Renal pelvis (tissue), 4 donors: ENCODE results near the gene LSG1. TPM values are rescaled to one million over a fixed set of nuclear protein-coding genes. Genes with fewer than 3 reads are reported as not detected.
"Not testable (repeated sequence)": the region's sequence is repeated elsewhere in the genome, so short reads cannot be mapped to it uniquely, and the experiment has no call there.

Experiments used
- DNase-seq: peaks from one replicate; pipeline ENCODE4 v3.0.0-alpha.2; 2013
- polyA plus RNA-seq, 3 donors: library from polyadenylated mRNA; unstranded; fragments of 120-200 nt; gene quantifications; one replicate each; pipeline ENCODE4 v1.2.1, GENCODE V29; 2013; ENCODE audit not compliant: insufficient read length in 3 of 3

Gene LSG1
- polyA plus RNA-seq, 3 donors = 30.4 to 51.1 (median 44.0) TPM

DNA sequence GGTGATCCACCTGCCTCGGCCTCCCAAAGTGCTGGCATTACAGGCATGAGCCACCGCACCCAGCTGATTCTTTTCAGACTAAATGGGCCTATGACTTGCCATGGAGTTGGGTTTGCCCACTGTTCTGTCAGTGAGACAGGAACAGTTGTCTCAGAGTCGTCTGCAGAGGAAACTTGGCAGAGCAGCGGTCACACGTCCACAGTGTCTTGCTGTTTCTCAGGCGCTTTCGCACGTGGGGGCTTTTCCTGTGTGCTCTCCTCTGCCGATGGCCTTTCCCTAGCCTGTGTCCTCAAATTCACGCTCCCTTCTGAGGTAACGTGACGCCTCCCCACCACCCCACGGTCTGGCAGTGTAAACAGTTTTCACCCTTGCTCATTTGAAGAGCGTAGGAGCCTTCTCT lies 50.0 kb downstream of the LSG1 start:
- DNase-seq = no peak

DNA sequence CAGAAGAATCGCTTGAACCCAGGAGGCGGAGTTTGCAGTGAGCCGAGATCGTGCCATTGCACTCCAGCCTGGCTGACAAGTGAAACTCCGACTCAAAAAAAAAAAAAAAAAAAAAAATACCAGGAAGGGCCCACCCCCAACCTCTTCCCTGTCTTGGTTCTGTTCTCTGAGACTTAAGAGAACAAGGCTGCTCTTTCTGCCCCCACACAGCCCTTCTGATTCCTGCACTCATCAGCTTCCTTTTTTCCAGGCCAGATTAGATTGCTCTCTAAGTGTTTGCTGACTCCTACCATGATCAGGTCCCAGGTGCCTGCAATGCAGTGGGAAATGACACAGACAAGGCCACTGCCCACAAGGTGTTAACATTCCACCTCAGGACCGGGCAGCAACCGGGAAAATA lies 51.8 kb downstream of the LSG1 start:
- DNase-seq = no peak

DNA sequence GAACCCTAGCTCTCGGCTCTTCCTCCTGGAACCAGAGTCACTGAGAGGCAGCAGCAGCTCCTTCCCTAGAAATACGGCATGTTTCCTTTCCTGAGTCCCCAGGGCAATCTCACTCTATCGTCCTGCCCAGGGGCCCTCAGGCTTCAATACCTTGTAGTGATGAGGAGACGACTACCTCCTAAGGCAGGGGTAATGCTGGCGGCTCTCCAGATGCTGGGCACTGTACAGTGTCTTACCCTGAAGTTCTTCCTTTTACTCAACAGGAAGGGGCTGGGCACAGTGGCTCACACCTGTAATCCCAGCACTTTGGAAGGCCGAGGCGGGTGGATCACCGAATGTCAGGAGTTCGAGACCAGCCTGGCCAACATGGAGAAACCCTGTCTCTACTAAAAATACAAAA lies 52.2 kb downstream of the LSG1 start:
- DNase-seq = no peak

DNA sequence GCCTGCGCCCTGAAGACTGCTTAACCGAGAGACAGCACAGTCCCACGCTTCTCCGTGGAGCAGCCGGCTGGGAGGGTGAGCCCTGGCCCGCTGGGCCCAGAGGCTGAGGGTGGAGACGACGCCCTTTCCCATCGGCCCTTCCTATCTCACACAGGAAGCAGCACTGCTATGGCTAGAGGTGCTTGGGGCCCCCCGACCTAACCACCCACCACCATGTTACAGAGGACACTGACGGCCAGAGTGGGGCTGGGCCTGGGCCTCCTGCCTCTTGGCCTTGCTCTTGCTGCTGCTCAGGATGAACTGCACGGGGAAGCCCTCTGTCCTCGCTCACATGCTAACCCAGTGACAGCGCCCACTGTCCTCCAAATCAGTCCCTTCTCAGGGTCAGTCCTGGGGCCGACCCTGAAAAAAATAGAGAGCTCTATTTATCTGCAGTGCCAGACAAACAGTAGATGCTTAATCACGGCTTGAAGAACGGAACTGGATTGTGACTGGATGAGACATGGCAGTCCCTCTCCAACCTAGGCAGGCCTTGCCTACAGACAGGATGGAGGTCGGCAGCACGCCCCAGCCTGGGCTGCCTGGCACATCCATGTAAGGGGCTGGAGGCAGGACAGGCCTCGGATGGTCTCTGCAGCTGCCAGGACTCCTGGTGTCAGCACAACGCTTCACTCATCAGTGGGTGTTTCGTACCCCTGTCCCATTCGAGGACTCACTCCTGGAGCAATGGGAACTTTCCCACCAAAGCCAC lies 53.0 kb downstream of the LSG1 start:
- DNase-seq = no peak

DNA sequence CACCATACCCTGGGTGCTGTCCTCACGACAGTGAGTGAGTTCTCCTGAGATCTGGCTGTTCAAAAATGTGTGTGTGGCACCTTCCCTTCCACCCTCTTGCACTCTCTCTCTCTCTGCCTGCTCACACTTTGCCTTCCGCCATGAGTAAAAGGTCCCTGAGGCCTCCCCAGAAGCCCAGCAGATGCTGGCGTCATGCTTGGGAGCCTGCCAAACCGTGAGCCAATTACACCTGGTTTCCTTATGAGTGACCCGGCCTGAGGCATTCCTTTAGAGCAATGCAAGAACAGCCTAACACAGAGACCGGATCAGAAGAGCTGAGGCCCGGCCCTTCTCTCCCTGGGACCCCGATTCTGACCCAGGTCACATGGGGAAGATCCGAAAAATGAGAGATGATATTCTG lies 54.2 kb downstream of the LSG1 start:
- DNase-seq = no peak

DNA sequence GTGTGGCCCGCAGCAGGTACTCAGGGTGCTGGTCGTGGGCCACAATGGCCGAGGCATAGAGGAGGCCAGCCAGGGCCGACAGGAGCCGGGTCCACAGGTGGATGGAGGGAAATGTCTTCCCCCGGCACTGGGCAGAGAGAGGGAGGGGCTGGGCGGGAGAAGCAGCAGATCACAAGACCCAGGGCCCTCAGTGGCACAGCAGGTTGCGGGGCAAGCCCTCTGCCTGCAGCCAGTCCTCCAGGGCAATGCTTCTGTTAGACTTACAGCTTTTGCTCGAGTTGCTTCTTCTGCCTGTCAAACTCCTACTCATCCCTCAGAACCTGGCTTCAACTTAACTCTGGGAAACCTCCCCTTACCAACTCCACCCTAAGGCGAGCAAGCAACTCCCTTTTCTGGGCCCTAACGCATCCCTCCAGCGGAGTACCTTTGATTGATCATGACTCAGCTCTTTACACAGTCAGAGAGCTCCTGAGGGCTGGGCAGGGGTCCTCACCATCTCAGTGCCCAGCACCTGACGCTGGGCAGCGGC lies 54.8 kb downstream of the LSG1 start:
- DNase-seq = no peak

DNA sequence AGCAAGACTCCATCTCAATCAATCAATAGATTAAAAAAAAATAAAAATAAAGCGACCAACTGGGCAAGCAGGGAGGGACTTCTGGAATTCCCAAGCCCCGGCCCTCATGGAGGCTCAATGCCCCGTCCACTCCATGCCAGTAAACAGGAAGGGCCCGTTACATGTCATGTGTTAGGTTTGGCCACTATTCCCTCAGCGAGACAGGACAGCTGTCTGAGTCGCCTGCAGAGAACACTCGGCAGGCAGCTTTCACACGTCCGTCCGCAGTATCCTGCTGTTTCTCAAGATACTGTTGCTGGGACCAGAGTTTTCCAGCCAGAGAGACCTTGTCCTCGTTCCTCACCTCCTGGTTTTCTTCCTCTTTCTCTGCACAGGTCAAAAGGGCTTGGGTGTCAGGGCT lies 56.8 kb downstream of the LSG1 start:
- DNase-seq = no peak

DNA sequence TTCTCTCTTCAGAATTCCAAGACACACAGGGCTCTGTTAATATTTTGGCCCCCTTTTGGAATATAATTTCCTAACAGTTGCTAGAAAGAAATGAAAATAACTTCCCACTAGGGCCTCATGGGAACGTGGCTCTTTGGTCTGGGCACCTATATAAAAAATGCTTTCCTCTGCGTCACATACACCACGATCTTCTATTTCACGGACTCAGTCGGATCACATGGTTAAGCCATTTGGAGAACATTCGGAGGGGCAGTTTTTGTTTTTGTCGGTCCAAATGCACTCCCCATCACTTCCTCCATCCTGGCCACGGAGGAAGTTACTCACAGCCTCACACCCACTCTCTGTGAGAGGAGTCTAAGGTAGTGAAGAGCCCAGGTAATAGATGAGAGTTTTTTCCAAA lies 59.8 kb downstream of the LSG1 start:
- no peak for DNase-seq

DNA sequence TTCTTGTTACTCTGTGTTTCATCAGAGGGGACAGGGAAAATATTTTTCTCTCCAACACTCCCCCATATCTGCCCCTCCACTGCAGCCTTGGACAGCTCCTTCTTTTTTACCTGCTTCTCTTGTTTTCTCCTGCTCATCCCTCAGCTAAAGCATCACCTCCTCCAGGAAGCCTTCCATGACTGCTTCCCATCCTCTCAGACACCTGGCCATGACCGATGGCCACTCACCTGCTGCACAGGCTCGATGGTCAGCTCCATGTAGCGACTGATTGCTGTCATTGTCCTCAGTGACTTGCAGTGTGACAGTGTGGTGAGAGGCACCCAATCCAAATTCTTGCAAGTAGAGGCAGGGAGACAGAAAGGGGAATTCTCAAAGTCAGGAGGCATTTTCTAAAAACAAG lies 61.3 kb downstream of the LSG1 start:
- no peak for DNase-seq

DNA sequence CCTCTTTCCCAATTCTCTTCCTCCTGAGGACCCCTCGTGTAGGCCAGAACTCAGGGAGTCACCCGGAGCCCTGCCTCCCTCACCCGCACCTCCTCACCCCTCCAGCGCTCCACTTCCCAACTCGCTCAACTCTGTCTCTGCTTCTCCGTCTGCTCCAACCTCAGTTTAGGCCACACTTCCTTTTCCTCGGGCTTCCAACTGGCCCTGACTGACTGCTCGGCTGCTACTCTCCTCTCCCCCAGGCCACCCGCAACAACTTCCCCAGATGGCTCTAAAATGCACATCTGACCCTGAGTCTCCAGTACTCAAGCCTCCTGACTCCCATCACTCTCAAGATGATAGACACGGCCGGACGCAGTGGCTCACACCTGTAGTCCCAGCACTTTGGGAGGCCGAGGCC lies 62.4 kb downstream of the LSG1 start:
- DNase-seq = no peak

DNA sequence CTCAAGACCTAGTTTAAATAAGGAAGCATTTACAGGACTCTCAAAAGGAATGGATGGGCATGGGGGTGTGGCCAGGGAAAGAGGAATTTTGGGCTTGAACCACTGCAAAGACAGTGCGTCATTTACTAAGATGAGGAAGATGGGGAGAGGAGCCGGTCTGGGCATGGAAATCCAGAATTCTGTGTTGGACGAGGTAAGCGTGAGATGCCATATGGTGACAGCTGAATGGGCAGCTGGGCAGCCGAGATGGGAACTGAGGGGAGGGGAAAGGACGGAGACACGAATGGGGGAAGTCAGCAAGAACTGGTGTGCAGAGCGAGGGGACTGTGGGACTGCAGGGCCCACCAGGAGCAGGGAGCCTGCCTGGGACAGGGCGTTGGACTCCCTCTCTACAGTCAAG lies 63.0 kb downstream of the LSG1 start:
- DNase-seq = no peak

DNA sequence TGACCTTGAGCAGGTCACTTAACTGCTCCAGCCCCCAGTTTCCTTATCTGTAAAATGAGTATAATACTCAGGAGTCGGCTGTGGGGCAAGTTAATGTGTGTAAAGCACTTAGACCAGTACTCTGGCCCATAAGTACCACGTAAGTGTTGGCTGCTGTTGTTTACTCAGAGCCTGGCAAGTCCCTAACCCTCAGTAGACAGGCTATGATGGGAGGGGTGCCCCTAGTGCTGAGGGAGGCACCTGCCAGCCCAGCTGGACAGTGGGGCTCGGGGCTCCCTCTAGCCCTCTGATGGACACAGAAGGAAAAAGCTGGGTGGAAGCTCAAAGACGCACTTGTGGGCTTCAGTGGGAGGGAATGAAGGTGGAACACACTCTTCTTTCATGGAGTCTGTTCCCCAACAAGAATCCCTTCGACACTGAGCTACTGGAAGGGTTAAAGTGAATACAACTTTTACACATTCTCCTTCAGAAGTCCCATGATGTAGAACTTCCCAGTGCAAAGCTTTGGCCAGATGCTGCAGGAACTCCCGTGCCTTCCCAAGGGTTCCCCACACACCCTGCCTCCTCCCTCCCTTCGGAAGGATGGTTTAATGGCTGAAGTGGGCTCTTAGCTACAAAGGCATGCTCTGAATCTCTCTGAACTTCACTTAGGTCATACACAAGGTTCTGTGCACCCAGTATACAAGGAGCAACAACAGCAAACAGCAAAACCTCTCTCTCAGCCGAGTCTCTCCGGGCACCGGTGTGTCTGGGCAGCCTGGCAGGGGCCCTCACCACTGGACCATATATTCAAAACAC lies 64.2 kb downstream of the LSG1 start:
- DNase-seq = no peak

DNA sequence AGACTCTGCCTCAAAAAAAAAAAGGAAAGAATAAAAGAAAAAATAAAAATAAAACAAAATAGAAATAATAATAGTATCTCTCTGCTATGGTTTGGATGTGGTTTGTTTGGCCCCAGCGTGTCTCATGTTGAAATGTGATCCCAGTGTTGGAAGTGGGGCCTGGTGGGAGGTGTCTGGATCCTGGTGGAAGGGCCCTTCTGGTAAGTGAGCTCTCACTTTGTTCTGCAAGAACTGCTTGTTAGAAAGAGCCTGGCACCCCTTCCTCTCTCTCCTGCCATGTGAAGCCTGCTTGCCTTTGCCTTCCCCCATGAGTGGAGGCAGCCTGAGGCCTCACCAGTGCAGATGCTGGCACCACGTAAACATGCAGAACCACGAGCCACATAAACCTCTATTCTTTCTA lies 65.0 kb downstream of the LSG1 start:
- no peak for DNase-seq

DNA sequence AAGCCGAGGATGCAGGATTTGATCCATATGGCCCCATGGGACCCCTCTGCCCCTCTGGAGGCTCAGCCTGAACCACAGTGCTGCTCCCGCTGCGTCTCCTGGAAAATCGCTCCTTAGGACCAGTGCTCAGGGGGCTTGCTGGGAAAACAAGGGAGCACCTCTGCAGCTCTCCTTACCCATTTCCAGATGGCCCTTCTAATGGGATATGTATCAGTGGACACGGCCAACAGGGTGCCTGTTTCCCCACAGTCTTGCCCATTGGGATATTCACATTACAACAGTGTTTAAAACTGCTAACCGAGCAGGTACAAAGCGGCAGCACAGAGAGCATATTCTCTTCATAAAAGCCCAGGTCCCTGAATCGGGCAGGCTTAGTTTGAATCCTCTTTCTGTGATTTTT lies 65.8 kb downstream of the LSG1 start:
- DNase-seq = no peak

DNA sequence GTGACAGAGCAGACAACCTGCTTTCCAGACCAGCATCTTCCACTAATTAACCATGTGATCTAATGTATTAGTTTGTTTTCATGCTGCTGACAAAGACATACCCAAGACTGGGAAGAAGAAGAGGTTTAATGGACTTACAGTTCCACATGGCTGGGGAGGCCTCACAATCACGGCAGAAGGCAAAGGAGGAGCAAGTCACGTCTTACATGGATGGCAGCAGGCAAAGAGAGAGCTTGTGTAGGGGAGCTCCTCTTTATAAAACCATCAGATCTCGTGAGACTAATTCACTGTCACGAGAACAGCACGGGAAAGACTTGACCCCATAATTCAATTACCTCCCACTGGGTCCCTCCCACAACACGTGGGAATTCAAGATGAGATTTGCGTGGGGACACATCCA lies 66.7 kb downstream of the LSG1 start:
- not testable (repeated sequence) for DNase-seq

DNA sequence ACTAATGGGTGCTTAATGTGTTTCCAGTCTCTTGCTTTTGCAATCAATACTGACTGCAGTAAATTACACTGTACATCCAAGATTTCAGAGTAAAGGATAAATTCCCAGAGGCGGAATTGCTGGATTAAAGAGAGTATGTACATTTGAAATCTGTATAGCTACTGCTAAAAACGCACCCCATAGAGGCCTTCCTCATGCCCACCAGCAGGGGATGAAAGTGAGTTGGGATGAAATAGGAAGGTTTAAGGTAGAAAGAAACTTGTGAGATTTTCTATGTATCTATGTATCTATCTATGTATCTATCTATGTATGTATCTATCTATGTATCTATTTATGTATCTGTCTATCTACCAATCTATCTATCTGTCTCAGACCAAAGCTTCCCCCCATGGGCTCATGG lies 67.2 kb downstream of the LSG1 start:
- no peak for DNase-seq

DNA sequence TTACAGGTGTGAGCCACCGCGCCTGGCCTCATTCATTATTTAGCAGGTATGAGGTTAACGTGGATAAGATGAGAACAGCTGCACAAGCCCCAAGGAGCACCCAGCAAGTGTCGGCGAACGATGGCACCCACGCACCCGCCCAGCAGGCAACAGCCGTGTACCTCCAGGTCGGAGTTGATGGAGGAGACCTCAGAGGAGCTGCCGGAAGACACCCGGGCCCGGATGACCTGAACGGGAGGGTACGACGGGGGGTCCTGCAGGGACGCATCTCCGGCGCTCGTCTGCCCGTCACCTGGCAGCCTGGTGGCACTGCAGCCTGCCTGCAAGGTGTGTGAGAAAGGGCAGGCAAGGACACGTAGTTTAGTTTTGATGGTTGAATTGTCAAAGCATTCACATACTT lies 67.9 kb downstream of the LSG1 start:
- no peak for DNase-seq

DNA sequence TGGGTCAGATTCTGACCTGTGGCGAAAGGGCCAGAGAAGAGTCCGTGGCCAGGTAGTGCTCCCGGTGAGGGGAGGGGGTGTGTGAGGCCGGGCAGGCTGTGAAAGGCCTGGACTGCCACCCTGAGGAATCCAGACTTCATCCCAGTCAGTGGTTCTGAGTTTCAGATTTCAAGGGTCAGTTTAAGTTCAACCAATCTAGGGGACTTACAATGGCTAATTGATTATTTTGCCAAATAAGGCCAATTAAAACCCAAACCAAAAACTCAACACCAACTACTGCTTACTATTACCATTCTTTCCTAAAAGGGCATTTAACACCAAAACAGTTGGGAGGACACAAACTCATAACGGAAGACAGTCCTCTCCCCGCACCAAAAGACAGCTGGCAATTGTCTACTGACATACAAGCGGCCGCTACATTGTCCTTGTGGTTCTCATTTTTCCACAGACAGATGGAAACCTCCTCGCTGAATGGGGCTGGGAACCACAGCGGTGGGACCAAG lies 69.3 kb downstream of the LSG1 start:
- DNase-seq = peak; percentile 79

DNA sequence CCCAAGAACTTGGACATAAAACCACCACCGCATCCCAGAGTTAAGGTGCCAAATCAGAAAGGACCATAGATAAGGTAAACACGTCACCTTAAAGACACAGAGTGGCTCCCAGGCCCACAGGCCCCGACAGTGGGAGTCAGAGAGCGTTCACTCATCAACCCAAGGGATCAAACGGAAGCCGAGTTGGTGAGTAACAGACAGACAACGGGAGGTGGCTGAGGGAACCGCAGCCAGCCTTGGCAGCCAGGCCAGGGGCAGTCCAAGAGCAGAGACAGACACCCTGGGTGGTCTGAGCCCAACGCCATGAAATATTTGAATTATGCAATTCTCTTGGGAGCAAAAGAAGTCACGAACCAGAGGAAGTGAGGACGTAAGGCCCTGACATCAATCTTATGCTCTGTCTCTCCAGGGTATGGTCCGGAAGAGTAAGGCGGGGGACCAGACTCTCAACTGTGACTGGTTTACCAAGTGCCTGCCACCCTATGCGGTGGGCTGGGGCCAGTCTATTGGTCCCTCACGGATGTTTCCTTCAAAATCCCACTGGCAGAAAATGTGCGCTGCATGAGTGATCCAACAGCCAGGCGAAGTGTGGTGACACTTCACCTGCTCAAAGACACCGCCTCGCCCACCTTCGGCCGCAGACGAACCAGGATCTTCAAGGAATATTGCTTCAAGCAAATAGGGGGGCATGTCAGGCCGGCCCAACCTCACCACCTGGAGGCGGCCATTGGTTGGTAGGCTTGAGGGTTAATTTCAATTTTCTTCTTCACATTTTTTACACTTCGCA lies 73.0 kb downstream of the LSG1 start:
- DNase-seq = no peak

DNA sequence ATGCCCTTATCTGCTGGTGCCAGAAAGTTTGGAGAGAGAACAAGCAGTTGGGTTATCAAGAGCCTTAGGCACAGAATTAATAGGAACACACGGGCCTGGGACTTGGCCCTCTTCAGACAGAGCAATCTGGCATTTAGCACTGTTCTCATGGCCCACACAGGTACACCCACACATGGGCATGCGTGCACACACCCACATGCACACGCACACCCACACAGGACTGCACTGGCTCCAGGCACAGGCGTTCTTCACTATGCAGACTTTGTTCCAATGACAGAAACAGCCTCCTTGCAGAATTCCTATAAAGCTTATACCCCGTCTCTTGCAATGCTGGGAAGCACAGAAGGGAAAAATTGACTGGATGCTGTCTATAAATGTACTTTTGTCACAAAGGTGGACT lies 75.1 kb downstream of the LSG1 start:
- DNase-seq = no peak

DNA sequence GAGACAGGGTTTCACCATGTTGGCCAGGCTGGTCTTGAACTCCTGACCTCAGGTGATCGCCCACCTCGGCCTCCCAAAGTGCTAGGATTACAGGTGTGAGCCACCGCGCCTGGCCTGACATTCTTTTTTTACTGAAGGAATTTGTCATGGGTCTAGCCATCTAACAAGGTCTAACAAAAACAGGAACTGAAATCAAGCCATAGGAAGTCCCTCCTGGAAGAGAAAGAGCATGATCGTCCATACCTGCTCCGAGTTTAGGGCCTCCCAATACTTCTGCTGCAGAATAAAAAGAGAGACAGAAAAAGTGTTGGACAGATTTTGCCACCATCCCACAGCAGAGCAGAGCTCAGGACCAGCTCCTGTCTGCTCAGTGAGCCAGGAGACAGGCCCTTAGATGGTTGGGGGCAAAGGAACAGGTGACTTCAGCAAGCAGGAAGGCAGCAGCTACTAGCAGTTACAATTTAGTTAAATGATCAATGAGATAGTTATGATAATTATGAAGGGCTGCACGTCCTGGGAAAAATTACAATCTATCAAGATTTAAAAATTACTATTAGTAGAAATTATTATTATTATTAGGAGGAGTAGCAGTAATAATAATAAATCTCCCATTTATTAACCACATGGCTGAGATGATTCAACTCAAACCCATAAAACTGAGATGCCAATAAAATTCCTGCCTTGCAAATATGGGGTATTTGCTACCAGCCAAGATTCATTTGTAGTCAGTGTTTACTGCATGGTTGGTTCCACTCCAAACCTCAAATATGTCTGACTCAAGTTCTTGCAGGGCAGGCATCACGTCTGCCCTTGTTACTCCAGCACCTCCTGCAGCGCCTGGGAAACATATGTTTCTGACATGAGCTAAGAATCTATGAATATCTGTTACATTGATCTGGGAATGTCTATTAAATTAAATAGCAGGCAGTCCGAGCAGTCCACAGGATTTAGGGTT lies 78.9 kb downstream of the LSG1 start:
- no peak for DNase-seq
